IPS-18a (cell line): ENCODE data around the gene CBFA2T3.

Source experiments
- H3K27ac ChIP-seq: one replicate; pipeline ENCODE4 v1.5.1; 2013; ENCODE audit warnings: low read length
- H3K27me3 ChIP-seq: one replicate; pipeline ENCODE4 v1.6.1; 2013; ENCODE audit warnings: mild to moderate bottlenecking, low read length; ENCODE audit not compliant: control insufficient read depth, insufficient read depth
- H3K36me3 ChIP-seq: one replicate; pipeline ENCODE4 v1.6.1; 2013; ENCODE audit warnings: low read depth, low read length; ENCODE audit not compliant: control insufficient read depth
- H3K4me1 ChIP-seq: one replicate; pipeline ENCODE4 v1.6.1; 2013; ENCODE audit warnings: low read depth, low read length; ENCODE audit not compliant: control insufficient read depth
- H3K4me3 ChIP-seq: one replicate; pipeline ENCODE4 v1.5.1; 2013; ENCODE audit warnings: low read length
- H3K9ac ChIP-seq: one replicate; pipeline ENCODE4 v1.6.1; 2013; ENCODE audit warnings: mild to moderate bottlenecking, low read length, moderate library complexity
- H3K9me3 ChIP-seq: one replicate; pipeline ENCODE4 v1.6.1; 2013; ENCODE audit warnings: low read depth, low read length; ENCODE audit not compliant: control insufficient read depth

The CBFA2T3 gene

GRCh38 chr16:88872650-88873331, 104.2 kb downstream of the CBFA2T3 start:
- Histone ChIP-seq H3K9ac (no peak overlapping the region), H3K4me3 (no peak overlapping the region), H3K36me3 (no peaks in the 10 kb centered on the region), H3K27me3 (no peaks in the 10 kb centered on the region), H3K9me3 (no peaks in the 10 kb centered on the region), H3K27ac (no peak overlapping the region), H3K4me1 (no peaks in the 10 kb centered on the region)

- H3K9me3 ChIP-seq, result no peaks in the 10 kb centered on the region
- no peak overlapping the region for H3K4me3 ChIP-seq
- H3K27me3 ChIP-seq, result no peaks in the 10 kb centered on the region
- H3K36me3 ChIP-seq, result no peaks in the 10 kb centered on the region
- no peaks in the 10 kb centered on the region for H3K4me1 ChIP-seq
- H3K27ac ChIP-seq, result no peak overlapping the region
- no peak overlapping the region for H3K9ac ChIP-seq
Measured at GRCh38 chr16:88871730-88872416, 105.1 kb downstream of the CBFA2T3 start.

- Histone ChIP-seq H3K9me3 (no peaks in the 10 kb centered on the region), H3K4me1 (no peaks in the 10 kb centered on the region), H3K9ac (no peak overlapping the region), H3K27ac (no peak overlapping the region), H3K36me3 (no peaks in the 10 kb centered on the region), H3K4me3 (no peak overlapping the region), H3K27me3 (no peaks in the 10 kb centered on the region)
Measured at GRCh38 chr16:88871349-88871702, 105.7 kb downstream of the CBFA2T3 start.

- no peak overlapping the region for H3K9ac ChIP-seq
- no peaks in the 10 kb centered on the region for H3K36me3 ChIP-seq
- H3K9me3 ChIP-seq, result no peaks in the 10 kb centered on the region
- no peak overlapping the region for H3K4me3 ChIP-seq
- no peaks in the 10 kb centered on the region for H3K27me3 ChIP-seq
- H3K4me1 ChIP-seq, result no peaks in the 10 kb centered on the region
- no peak overlapping the region for H3K27ac ChIP-seq
Measured at GRCh38 chr16:88870608-88871348, 106.2 kb downstream of the CBFA2T3 start.

GRCh38 chr16:88869673-88869980, 107.4 kb downstream of the CBFA2T3 start:
- Histone ChIP-seq H3K4me3 (no peak overlapping the region), H3K9me3 (no peaks in the 10 kb centered on the region), H3K27me3 (no peaks in the 10 kb centered on the region), H3K36me3 (no peaks in the 10 kb centered on the region), H3K27ac (no peak overlapping the region), H3K4me1 (no peaks in the 10 kb centered on the region), H3K9ac (no peak overlapping the region)

- H3K4me3 ChIP-seq, result no peak overlapping the region
- H3K27me3 ChIP-seq, result no peaks in the 10 kb centered on the region
- no peaks in the 10 kb centered on the region for H3K4me1 ChIP-seq
- H3K9me3 ChIP-seq, result no peaks in the 10 kb centered on the region
- no peaks in the 10 kb centered on the region for H3K36me3 ChIP-seq
- H3K9ac ChIP-seq, result no peak overlapping the region
- no peak overlapping the region for H3K27ac ChIP-seq
Measured at GRCh38 chr16:88868974-88869672, 107.9 kb downstream of the CBFA2T3 start.

- no peak overlapping the region for H3K4me3 ChIP-seq
- H3K36me3 ChIP-seq, result no peaks in the 10 kb centered on the region
- no peaks in the 10 kb centered on the region for H3K4me1 ChIP-seq
- no peaks in the 10 kb centered on the region for H3K9me3 ChIP-seq
- H3K9ac ChIP-seq, result no peak overlapping the region
- no peaks in the 10 kb centered on the region for H3K27me3 ChIP-seq
- no peak overlapping the region for H3K27ac ChIP-seq
Measured at GRCh38 chr16:88867581-88868246, 109.3 kb downstream of the CBFA2T3 start.

- no peak within 1 kb of the TSS for H3K9ac ChIP-seq
- H3K27me3 ChIP-seq, result no peaks in the 10 kb centered on the region
Measured at GRCh38 chr16:88866151-88866920, 110.7 kb downstream of the CBFA2T3 start, which contains the start of gene PABPN1L. TSS of gene PABPN1L (minus strand) at chr16:88866660. CDS start at chr16:88866606, 54 bp downstream.

GRCh38 chr16:88865742-88866141, 111.3 kb downstream of the CBFA2T3 start:
- Histone ChIP-seq H3K27me3 (no peaks in the 10 kb centered on the region), H3K4me3 (no peak overlapping the region), H3K9me3 (no peaks in the 10 kb centered on the region), H3K4me1 (no peaks in the 10 kb centered on the region), H3K27ac (no peak overlapping the region), H3K9ac (no peak overlapping the region), H3K36me3 (peaks cover 5% of the 10 kb centered on the region)

More at GRCh38 chr16:88866151-88866920, 110.7 kb downstream of the CBFA2T3 start, which contains the start of gene PABPN1L:
- Histone ChIP-seq H3K4me3 (no peak within 1 kb of the TSS), H3K27ac (no peak within 1 kb of the TSS), H3K9me3 (no peaks in the 10 kb centered on the region), H3K36me3 (peaks cover 5% of the 10 kb centered on the region), H3K4me1 (no peaks in the 10 kb centered on the region)

GRCh38 chr16:88865310-88865709, 111.7 kb downstream of the CBFA2T3 start:
- Histone ChIP-seq H3K36me3 (peaks cover 9% of the 10 kb centered on the region), H3K27me3 (no peaks in the 10 kb centered on the region), H3K27ac (no peak overlapping the region), H3K4me1 (no peaks in the 10 kb centered on the region), H3K9me3 (no peaks in the 10 kb centered on the region), H3K9ac (no peak overlapping the region), H3K4me3 (no peak overlapping the region)
